ENCODE measurements around the gene BRDT. TPM values are rescaled to one million over a fixed set of nuclear protein-coding genes. Genes with fewer than 3 reads are reported as not detected.

BRDT gene
- total and polyA plus RNA-seq, 2 of the 13 experiments (the other 11 are each of a cell fraction or from before 2014, with no cell fraction given) = not detected

GRCh38 chr1:91981996-91982609 is 32.9 kb downstream of the BRDT start (continued):
- TF ChIP-seq RAD21 (CRISPR knock-in tag; IDR thresholded peaks at IDR 0.05) (no peak), BRD4 (CRISPR knock-in tag; IDR thresholded peaks at IDR 0.05) (no peak), ZNF251 (CRISPR knock-in tag; IDR thresholded peaks at IDR 0.05) (no peak), SMAD9 (CRISPR knock-in tag; IDR thresholded peaks at IDR 0.05) (no peak), PCBP2 (optimal IDR thresholded peaks at IDR 0.05; ENCODE audit: low read depth, low read length, poor library complexity, severe bottlenecking) (no peak), ZNF264 (CRISPR knock-in tag; IDR thresholded peaks at IDR 0.05) (no peak), TRIM24 (CRISPR knock-in tag; IDR thresholded peaks at IDR 0.05) (no peak)

- DNase-seq (ENCODE audit: low spot score) (no peak), ATAC-seq (no peak), FAIRE-seq (no peak)
- H3K4me1 ChIP-seq (ENCODE audit: insufficient read depth, low read length) = no peaks in the 10 kb centered on the region
- H2AFZ ChIP-seq (ENCODE audit: low read length) = no peak overlapping the region
- BruUV-seq (replicated peaks) = no TSS peak
- H3K4me2 ChIP-seq (ENCODE audit: low read depth, low read length) = no peak overlapping the region
- POLR2A ChIA-PET = no interaction called here
- intact Hi-C loops (cut with micrococcal nuclease; ENCODE audit: unreplicated experiment) = no loop called here
- no peak overlapping the region for H3K9ac ChIP-seq (ENCODE audit: insufficient read depth, low read depth, low read length)
- no peaks in the 10 kb centered on the region for H4K20me1 ChIP-seq (ENCODE audit: insufficient read depth, low read length)
- no peaks in the 10 kb centered on the region for H3K36me3 ChIP-seq (replicated peaks in 1 of 2; ENCODE audit: control insufficient read depth in 1 of 2, insufficient read depth in 2 of 2, low read length in 2 of 2)
- 6% methylated on average over 1 of the region's 1 CpG for WGBS (ENCODE audit: low lambda C conversion rate)
- no peak overlapping the region for H3K4me3 ChIP-seq (replicated peaks in 1 of 3; ENCODE audit: insufficient read depth in 1 of 3, low read depth in 2 of 3, low read length in 3 of 3)
- H3K27ac ChIP-seq (ENCODE audit: extremely low read length, insufficient read depth, low read length) = no peak overlapping the region
- H3K79me2 ChIP-seq (ENCODE audit: insufficient read depth, low read length) = no peaks in the 10 kb centered on the region
- in situ Hi-C loops (cut with HindIII; ENCODE audit: extremely low pct_ligation_motif_present, low pct_unique_long_range_greater_than_20kb) = no loop called here
- CTCF ChIA-PET (ENCODE audit: low intra/inter-chr PET ratio, low total read pairs) = no interaction called here
- no peaks in the 10 kb centered on the region for H3K9me3 ChIP-seq (ENCODE audit: low read length)
- no peaks in the 10 kb centered on the region for H3K27me3 ChIP-seq (ENCODE audit: control insufficient read depth in 1 of 2, insufficient read depth in 2 of 2, low read length in 2 of 2)
- TF ChIP-seq ZNF343 (CRISPR knock-in tag; IDR thresholded peaks at IDR 0.05) (no peak), MEIS2 (CRISPR knock-in tag; IDR thresholded peaks at IDR 0.05) (no peak), TSC22D2 (CRISPR knock-in tag; IDR thresholded peaks at IDR 0.05; ENCODE audit: borderline replicate concordance) (no peak), ZBTB46 (CRISPR knock-in tag; IDR thresholded peaks at IDR 0.05; ENCODE audit: borderline replicate concordance) (no peak), SOX6 (IDR thresholded peaks at IDR 0.05) (no peak), SOX6 (CRISPR knock-in tag; IDR thresholded peaks at IDR 0.05) (no peak), ZBTB44 (CRISPR knock-in tag; IDR thresholded peaks at IDR 0.05) (no peak)
Measured at GRCh38 chr1:91993256-91993655, 44.1 kb downstream of the BRDT start.

Data from HepG2 (cell line).